Measurements from ENCODE around the gene MTCL1.

DNA sequence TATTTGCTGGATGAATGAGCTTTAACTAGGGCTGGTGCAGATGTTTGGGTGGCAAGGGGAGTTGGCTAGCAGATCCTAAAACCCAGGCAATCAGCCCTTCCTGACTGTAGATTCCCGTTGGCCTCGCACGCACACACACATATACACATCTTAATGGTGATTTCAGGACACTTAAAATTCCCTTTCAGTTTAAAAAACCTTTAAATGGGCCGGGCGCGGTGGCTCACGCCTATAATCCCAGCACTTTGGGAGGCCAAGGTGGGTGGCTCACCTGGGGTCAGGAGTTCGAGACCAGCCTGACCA lies 19.5 kb upstream of the MTCL1 start:
- TF ChIP-seq POLR2AphosphoS5 (IDR thresholded peaks at IDR 0.05) (no peak), POLR2A (IDR thresholded peaks at IDR 0.05) (no peak)
- TF ChIP-seq, protein P1, sequence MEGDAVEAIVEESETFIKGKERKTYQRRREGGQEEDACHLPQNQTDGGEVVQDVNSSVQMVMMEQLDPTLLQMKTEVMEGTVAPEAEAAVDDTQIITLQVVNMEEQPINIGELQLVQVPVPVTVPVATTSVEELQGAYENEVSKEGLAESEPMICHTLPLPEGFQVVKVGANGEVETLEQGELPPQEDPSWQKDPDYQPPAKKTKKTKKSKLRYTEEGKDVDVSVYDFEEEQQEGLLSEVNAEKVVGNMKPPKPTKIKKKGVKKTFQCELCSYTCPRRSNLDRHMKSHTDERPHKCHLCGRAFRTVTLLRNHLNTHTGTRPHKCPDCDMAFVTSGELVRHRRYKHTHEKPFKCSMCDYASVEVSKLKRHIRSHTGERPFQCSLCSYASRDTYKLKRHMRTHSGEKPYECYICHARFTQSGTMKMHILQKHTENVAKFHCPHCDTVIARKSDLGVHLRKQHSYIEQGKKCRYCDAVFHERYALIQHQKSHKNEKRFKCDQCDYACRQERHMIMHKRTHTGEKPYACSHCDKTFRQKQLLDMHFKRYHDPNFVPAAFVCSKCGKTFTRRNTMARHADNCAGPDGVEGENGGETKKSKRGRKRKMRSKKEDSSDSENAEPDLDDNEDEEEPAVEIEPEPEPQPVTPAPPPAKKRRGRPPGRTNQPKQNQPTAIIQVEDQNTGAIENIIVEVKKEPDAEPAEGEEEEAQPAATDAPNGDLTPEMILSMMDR (IDR thresholded peaks at IDR 0.05), result no peak
